ENCODE data around the gene NOTUM.

- TF ChIP-seq CTCF (conservative IDR thresholded peaks at IDR 0.05; ENCODE audit: low read length) (no peak), EZH2phosphoT487 (IDR thresholded peaks at IDR 0.05; ENCODE audit: borderline replicate concordance, low read depth, low read length) (no peak)
Observed at GRCh38 chr17:81984773-81985410, 23.9 kb upstream of the NOTUM start.
